Measurements from ENCODE around the gene CDC20.

DNA sequence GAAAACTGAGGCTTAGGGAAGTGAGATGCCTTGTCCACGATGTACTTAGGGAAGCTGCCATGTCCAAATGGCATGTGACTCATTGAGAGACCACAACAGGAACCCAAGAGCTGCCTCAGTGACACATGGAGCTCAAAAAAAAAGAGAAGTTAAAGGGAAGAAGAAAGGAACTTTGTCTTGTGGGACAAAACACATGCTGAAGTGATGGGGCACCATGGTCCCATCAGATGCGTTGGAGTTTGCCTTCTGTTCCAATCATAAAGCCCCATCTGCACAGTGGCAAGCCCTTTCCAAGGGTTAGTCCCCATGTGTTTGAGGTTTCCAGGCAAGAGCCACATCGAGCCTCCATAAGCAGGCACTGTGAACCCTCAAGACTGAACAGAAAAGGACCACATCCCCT, 22.8 kb downstream of the CDC20 start:
- TF ChIP-seq, protein P1, sequence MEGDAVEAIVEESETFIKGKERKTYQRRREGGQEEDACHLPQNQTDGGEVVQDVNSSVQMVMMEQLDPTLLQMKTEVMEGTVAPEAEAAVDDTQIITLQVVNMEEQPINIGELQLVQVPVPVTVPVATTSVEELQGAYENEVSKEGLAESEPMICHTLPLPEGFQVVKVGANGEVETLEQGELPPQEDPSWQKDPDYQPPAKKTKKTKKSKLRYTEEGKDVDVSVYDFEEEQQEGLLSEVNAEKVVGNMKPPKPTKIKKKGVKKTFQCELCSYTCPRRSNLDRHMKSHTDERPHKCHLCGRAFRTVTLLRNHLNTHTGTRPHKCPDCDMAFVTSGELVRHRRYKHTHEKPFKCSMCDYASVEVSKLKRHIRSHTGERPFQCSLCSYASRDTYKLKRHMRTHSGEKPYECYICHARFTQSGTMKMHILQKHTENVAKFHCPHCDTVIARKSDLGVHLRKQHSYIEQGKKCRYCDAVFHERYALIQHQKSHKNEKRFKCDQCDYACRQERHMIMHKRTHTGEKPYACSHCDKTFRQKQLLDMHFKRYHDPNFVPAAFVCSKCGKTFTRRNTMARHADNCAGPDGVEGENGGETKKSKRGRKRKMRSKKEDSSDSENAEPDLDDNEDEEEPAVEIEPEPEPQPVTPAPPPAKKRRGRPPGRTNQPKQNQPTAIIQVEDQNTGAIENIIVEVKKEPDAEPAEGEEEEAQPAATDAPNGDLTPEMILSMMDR (IDR thresholded peaks at IDR 0.05): no peak
- no peak for TF ChIP-seq POLR2A (IDR thresholded peaks at IDR 0.05)

Measured in adrenal gland (tissue), 5 donors.